Memory B cell (primary cell): Measurements from ENCODE around the gene MDC1.

Experiments used
- ATAC-seq: fragments of 150-1000 bp; cut with Tn5 transposase; 2 replicates; pipeline ENCODE4 v1.10.0; 2021; ENCODE audit warnings: low read depth, mild to moderate bottlenecking, moderate library complexity
- DNase-seq, 2 donors: peaks; one replicate each; pipeline ENCODE4 v3.0.0; 2022; ENCODE audit warnings: low spot score in 2 of 2
- H3K27ac Mint-ChIP-seq: one replicate; pipeline ENCODE4 v1.8.0; 2022; ENCODE audit warnings: mild to moderate bottlenecking, moderate library complexity, mixed read lengths
- H3K27me3 Mint-ChIP-seq: one replicate; pipeline ENCODE4 v1.8.0; 2022; ENCODE audit warnings: mixed read lengths
- H3K36me3 Mint-ChIP-seq: one replicate; pipeline ENCODE4 v1.8.0; 2022; ENCODE audit warnings: mild to moderate bottlenecking, mixed read lengths
- H3K4me1 Mint-ChIP-seq: one replicate; pipeline ENCODE4 v1.8.0; 2022; ENCODE audit warnings: mixed read lengths
- H3K4me3 Mint-ChIP-seq: one replicate; pipeline ENCODE4 v1.8.0; 2022; ENCODE audit warnings: mild to moderate bottlenecking, moderate library complexity, mixed read lengths
- H3K9me3 Mint-ChIP-seq: one replicate; pipeline ENCODE4 v1.8.0; 2022; ENCODE audit warnings: mixed read lengths

Gene MDC1

GRCh38 chr6:30741789-30742315 lies 24.8 kb upstream of the MDC1 start:
- ATAC-seq (no peak), DNase-seq (no peak)
- H3K9me3 Mint-ChIP-seq = no peaks in the 10 kb centered on the region
- peak overlapping the region; percentile 66 for H3K27ac Mint-ChIP-seq
- peaks cover 3% of the 10 kb centered on the region for H3K36me3 Mint-ChIP-seq
- peaks cover 37% of the 10 kb centered on the region for H3K4me1 Mint-ChIP-seq
- H3K4me3 Mint-ChIP-seq = peak overlapping the region; percentile 87
- H3K27me3 Mint-ChIP-seq = no peaks in the 10 kb centered on the region

GRCh38 chr6:30741063-30741779 lies 24.1 kb upstream of the MDC1 start:
- ATAC-seq (no peak), DNase-seq (no peak)
- Mint-ChIP-seq H3K9me3 (no peaks in the 10 kb centered on the region), H3K4me3 (peak overlapping the region; percentile 87), H3K4me1 (peaks cover 42% of the 10 kb centered on the region), H3K27ac (peak overlapping the region; percentile 66), H3K27me3 (no peaks in the 10 kb centered on the region), H3K36me3 (peaks cover 3% of the 10 kb centered on the region)

GRCh38 chr6:30740540-30740870 lies 23.4 kb upstream of the MDC1 start:
- Mint-ChIP-seq H3K27ac (no peak overlapping the region), H3K27me3 (no peaks in the 10 kb centered on the region), H3K4me1 (peaks cover 49% of the 10 kb centered on the region), H3K9me3 (no peaks in the 10 kb centered on the region), H3K4me3 (no peak overlapping the region), H3K36me3 (peaks cover 3% of the 10 kb centered on the region)
- no peak for ATAC-seq
- no peak for DNase-seq

- H3K4me3 Mint-ChIP-seq = no peak overlapping the region
- H3K4me1 Mint-ChIP-seq = peaks cover 42% of the 10 kb centered on the region
- H3K9me3 Mint-ChIP-seq = no peaks in the 10 kb centered on the region
- peaks cover 5% of the 10 kb centered on the region for H3K36me3 Mint-ChIP-seq
- ATAC-seq (no peak), DNase-seq (no peak)
- H3K27me3 Mint-ChIP-seq = no peaks in the 10 kb centered on the region
- H3K27ac Mint-ChIP-seq = no peak overlapping the region
Measured at GRCh38 chr6:30738532-30738931, 21.5 kb upstream of the MDC1 start.

GRCh38 chr6:30735668-30736314 lies 18.7 kb upstream of the MDC1 start:
- ATAC-seq = peak; percentile 76
- H3K36me3 Mint-ChIP-seq = peaks cover 6% of the 10 kb centered on the region
- peak in 1 of 2 donors; percentile 28 for DNase-seq
- no peaks in the 10 kb centered on the region for H3K9me3 Mint-ChIP-seq
- peak overlapping the region; percentile 77 for H3K4me3 Mint-ChIP-seq
- peak overlapping the region; percentile 85 for H3K27ac Mint-ChIP-seq
- H3K27me3 Mint-ChIP-seq = no peaks in the 10 kb centered on the region
- peaks cover 29% of the 10 kb centered on the region for H3K4me1 Mint-ChIP-seq

- Mint-ChIP-seq H3K4me3 (no peak overlapping the region), H3K4me1 (peaks cover 25% of the 10 kb centered on the region), H3K27ac (no peak overlapping the region), H3K36me3 (peaks cover 7% of the 10 kb centered on the region), H3K27me3 (no peaks in the 10 kb centered on the region), H3K9me3 (no peaks in the 10 kb centered on the region)
- DNase-seq (no peak), ATAC-seq (no peak)
Measured at GRCh38 chr6:30732237-30732943, 15.3 kb upstream of the MDC1 start.

- Mint-ChIP-seq H3K27ac (no peak overlapping the region), H3K27me3 (no peaks in the 10 kb centered on the region)
- ATAC-seq = peak; percentile 78
Measured at GRCh38 chr6:30730601-30731435, 13.7 kb upstream of the MDC1 start.

GRCh38 chr6:30727920-30728553 lies 11.0 kb upstream of the MDC1 start:
- Mint-ChIP-seq H3K27ac (peak overlapping the region; percentile 20), H3K9me3 (no peaks in the 10 kb centered on the region), H3K36me3 (peaks cover 18% of the 10 kb centered on the region), H3K4me3 (no peak overlapping the region), H3K27me3 (no peaks in the 10 kb centered on the region), H3K4me1 (peaks cover 26% of the 10 kb centered on the region)
- ATAC-seq (no peak), DNase-seq (no peak)

More at GRCh38 chr6:30730601-30731435, 13.7 kb upstream of the MDC1 start:
- peak overlapping the region; percentile 43 for H3K4me3 Mint-ChIP-seq
- peaks cover 7% of the 10 kb centered on the region for H3K36me3 Mint-ChIP-seq
- H3K9me3 Mint-ChIP-seq = no peaks in the 10 kb centered on the region
- H3K4me1 Mint-ChIP-seq = peaks cover 12% of the 10 kb centered on the region
- peak; percentile 64 to 66 for DNase-seq

GRCh38 chr6:30726506-30727413 lies 9.7 kb upstream of the MDC1 start:
- peak overlapping the region; percentile 28 for H3K27ac Mint-ChIP-seq
- H3K9me3 Mint-ChIP-seq = no peaks in the 10 kb centered on the region
- peaks cover 33% of the 10 kb centered on the region for H3K4me1 Mint-ChIP-seq
- no peak for ATAC-seq
- no peaks in the 10 kb centered on the region for H3K27me3 Mint-ChIP-seq
- peaks cover 20% of the 10 kb centered on the region for H3K36me3 Mint-ChIP-seq
- no peak overlapping the region for H3K4me3 Mint-ChIP-seq
- no peak for DNase-seq

- DNase-seq = no peak
- Mint-ChIP-seq H3K36me3 (peaks cover 19% of the 10 kb centered on the region), H3K4me1 (peaks cover 32% of the 10 kb centered on the region)
Measured at GRCh38 chr6:30725713-30726505, 8.8 kb upstream of the MDC1 start.

GRCh38 chr6:30724906-30725667 lies 8.0 kb upstream of the MDC1 start:
- Mint-ChIP-seq H3K4me1 (peaks cover 27% of the 10 kb centered on the region), H3K27me3 (no peaks in the 10 kb centered on the region), H3K27ac (peak overlapping the region; percentile 82), H3K36me3 (peaks cover 18% of the 10 kb centered on the region), H3K4me3 (no peak overlapping the region), H3K9me3 (no peaks in the 10 kb centered on the region)
- ATAC-seq = no peak
- no peak for DNase-seq

More at GRCh38 chr6:30725713-30726505, 8.8 kb upstream of the MDC1 start:
- H3K27ac Mint-ChIP-seq = peak overlapping the region; percentile 38
- H3K4me3 Mint-ChIP-seq = no peak overlapping the region
- no peaks in the 10 kb centered on the region for H3K9me3 Mint-ChIP-seq
- no peaks in the 10 kb centered on the region for H3K27me3 Mint-ChIP-seq
- no peak for ATAC-seq
